Lower leg skin (tissue), 4 donors: ENCODE measurements around the gene ZNF512. TPM values are rescaled to one million over a fixed set of nuclear protein-coding genes. Genes with fewer than 3 reads are reported as not detected.

Experiments used
- DNase-seq, 2 donors: peaks; one replicate each; pipeline ENCODE4 v3.0.0-alpha.2; 2019; ENCODE audit warnings: low spot score in 2 of 2
- H3K4me3 ChIP-seq: fragments of 200-600 bp; sonication (generic); 2 replicates; pipeline ENCODE4 v1.5.1; 2017; ENCODE audit warnings: mild to moderate bottlenecking, low read depth; ENCODE audit not compliant: poor library complexity, severe bottlenecking
- POLR2A ChIP-seq, 2 donors: fragments of 450-650 bp; IDR thresholded peaks; one replicate each; pipeline ENCODE4 v1.6.1; 2016 to 2017; ENCODE audit warnings: antibody characterized with exemption in 2 of 2, mild to moderate bottlenecking in 1 of 2, moderate library complexity in 1 of 2
- WGBS, 2 donors: methylation state at CpG; one replicate each; pipeline ENCODE4 v1.1.5; 2018; 5-methylcytosine and 5-hydroxymethylcytosine counted together
- intact Hi-C: fragments of 100-400 bp; cut with DNase I; formaldehyde crosslinking; loops from one replicate; pipeline ENCODE4 v1.15.0; 2023; ENCODE audit warnings: low total_unique reads
- total RNA-seq, 4 donors: library from RNA; depleted of rRNA; stranded (reverse); fragments of >200 nt; gene quantifications; one replicate each; pipeline ENCODE4 v1.1.0, GENCODE V29; 2016
- TF ChIP-seq, protein P1 (sequence below), 3 donors: fragments of 450-650 bp; IDR thresholded peaks; one replicate each; pipeline ENCODE4 v1.5.1; 2016; ENCODE audit warnings: antibody characterized with exemption in 3 of 3, mild to moderate bottlenecking in 3 of 3, moderate library complexity in 2 of 3

Gene ZNF512
- total RNA-seq, 4 donors from 2014 or later: 3.5 to 17.6 (median 12.6) TPM

- intact Hi-C loops: no loop called here
- TF ChIP-seq, protein P1, sequence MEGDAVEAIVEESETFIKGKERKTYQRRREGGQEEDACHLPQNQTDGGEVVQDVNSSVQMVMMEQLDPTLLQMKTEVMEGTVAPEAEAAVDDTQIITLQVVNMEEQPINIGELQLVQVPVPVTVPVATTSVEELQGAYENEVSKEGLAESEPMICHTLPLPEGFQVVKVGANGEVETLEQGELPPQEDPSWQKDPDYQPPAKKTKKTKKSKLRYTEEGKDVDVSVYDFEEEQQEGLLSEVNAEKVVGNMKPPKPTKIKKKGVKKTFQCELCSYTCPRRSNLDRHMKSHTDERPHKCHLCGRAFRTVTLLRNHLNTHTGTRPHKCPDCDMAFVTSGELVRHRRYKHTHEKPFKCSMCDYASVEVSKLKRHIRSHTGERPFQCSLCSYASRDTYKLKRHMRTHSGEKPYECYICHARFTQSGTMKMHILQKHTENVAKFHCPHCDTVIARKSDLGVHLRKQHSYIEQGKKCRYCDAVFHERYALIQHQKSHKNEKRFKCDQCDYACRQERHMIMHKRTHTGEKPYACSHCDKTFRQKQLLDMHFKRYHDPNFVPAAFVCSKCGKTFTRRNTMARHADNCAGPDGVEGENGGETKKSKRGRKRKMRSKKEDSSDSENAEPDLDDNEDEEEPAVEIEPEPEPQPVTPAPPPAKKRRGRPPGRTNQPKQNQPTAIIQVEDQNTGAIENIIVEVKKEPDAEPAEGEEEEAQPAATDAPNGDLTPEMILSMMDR (IDR thresholded peaks at IDR 0.05): no peak
- no peak for TF ChIP-seq POLR2A (IDR thresholded peaks at IDR 0.05)
- 82 to 91% methylated on average over 3 of the region's 3 CpGs for WGBS, 2 donors
- H3K4me3 ChIP-seq: no peak overlapping the region
- DNase-seq: no peak
These were observed 55.3 kb downstream of the ZNF512 start for GRCh38 chr2:27638037-27638637.

DNA sequence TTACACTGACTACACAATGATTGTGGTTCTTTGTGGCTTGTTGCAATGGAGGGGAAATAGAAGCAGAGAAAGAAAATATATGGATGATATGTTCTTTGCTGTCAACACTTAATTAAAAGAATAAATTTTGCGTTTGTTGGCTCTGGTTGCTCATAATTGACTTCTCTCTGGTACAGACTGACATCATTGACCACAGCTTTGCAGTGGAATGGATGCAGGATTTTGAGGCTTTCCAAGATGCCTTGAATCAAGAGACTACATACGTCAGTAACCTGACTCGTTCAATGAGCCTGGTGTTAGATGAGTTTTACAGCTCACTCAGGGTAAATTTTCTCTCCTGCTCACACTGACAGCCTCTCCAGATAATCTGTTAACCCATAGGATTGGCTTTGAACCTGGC, 55.9 kb downstream of the ZNF512 start:
- intact Hi-C loops: no loop called here
- no peak overlapping the region for H3K4me3 ChIP-seq
- TF ChIP-seq, protein P1 (IDR thresholded peaks at IDR 0.05): no peak
- no peak for TF ChIP-seq POLR2A (IDR thresholded peaks at IDR 0.05)
- WGBS, 2 donors: 49 to 79% methylated on average over 3 of the region's 3 CpGs
- no peak for DNase-seq

DNA sequence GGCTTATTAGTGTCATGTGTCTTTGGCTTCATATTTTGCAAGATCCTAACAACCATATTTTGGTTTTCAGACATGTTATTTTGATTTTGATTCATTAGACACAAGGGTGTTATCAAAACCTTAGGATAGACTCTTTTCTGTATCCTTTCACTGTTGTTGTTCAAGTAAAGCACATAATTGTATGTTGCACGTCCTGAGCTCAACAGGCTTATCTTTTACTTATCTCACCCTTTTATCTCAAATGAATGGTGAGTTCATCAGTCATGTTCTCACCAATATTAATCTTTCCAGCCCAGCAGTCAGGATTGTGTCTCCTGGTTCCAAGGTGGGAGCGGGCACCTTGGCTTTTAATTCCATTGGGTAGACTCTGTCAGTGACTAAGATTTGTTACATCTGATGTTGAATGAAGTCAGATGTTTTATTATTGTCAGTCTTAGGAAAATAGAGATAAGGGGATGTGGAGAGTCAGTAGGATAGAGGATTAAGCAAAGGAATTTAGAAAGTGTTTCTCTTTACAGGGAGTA, 57.9 kb downstream of the ZNF512 start:
- 86 to 88% methylated on average over 2 of the region's 2 CpGs for WGBS, 2 donors
- intact Hi-C loops: no loop called here
- no peak for TF ChIP-seq POLR2A (IDR thresholded peaks at IDR 0.05)
- TF ChIP-seq, protein P1 (IDR thresholded peaks at IDR 0.05): no peak
- no peak overlapping the region for H3K4me3 ChIP-seq
- no peak for DNase-seq

DNA sequence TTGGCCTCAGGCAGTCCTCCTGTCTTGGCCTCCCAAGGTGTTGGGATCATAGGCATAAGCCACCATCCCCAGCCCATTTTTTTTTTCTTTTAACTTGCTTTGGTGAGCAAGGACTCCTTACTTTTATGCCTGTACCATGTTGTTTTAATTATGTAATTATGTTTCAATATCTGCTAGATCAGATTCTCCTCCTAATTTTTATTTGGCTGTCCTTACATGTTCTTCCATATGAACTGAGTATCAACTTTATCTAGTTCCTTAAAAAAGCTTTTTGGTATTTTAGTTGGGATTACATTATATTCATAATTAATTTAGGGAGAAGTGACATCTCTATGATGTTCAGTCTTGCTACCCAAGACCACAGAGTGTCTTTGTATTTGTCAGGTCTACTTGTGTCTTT, 62.4 kb downstream of the ZNF512 start:
- TF ChIP-seq, protein P1 (IDR thresholded peaks at IDR 0.05): no peak
- no peak for TF ChIP-seq POLR2A (IDR thresholded peaks at IDR 0.05)
- intact Hi-C loops: no loop called here
- no peak for DNase-seq
- no peak overlapping the region for H3K4me3 ChIP-seq

GRCh38 chr2:27647289-27647688, 64.4 kb downstream of the ZNF512 start:
- no peak overlapping the region for H3K4me3 ChIP-seq
- TF ChIP-seq POLR2A (IDR thresholded peaks at IDR 0.05): no peak
- TF ChIP-seq, protein P1 (IDR thresholded peaks at IDR 0.05): no peak
- DNase-seq: no peak
- intact Hi-C loops: no loop called here

DNA sequence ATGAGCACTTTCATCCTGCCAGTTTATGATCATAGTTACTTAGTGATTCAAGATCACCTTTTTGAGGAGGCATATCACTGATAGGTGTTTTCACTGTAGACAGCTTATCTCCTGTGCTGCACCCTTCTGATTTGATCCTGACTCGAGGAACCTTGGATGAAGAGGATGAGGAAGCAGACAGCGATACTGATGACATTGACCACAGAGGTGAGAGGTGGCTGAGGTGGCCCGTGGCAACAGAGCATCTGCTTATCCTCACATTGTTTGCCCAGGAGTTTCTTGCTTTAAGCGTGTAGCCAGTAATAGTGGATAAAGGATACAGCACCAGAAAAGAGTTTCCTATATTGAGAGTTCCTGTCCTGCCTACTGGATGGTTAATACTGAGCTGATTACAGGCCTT, 64.9 kb downstream of the ZNF512 start:
- DNase-seq: no peak
- H3K4me3 ChIP-seq: no peak overlapping the region
- WGBS, 2 donors: 90 to 94% methylated on average over 4 of the region's 4 CpGs
- TF ChIP-seq, protein P1 (IDR thresholded peaks at IDR 0.05): no peak
- no peak for TF ChIP-seq POLR2A (IDR thresholded peaks at IDR 0.05)
- intact Hi-C loops: no loop called here
